Prostate gland (tissue), 2 donors: ENCODE data around the gene NEU2. TPM values are rescaled to one million over a fixed set of nuclear protein-coding genes. Genes with fewer than 3 reads are reported as not detected.

Experiments used
- DNase-seq: peaks from one replicate; pipeline ENCODE4 v3.0.0-alpha.2; 2019; ENCODE audit warnings: low spot score
- H3K27ac ChIP-seq, 2 donors: fragments of 200-600 bp; sonication (generic); 2 replicates each; pipeline ENCODE4 v1.5.1; 2017 to 2019
- H3K27me3 ChIP-seq: fragments of 200-600 bp; sonication (generic); replicated peaks from 2 replicates; pipeline ENCODE4 v1.5.1; 2019; ENCODE audit not compliant: insufficient read depth
- H3K36me3 ChIP-seq, 2 donors: fragments of 200-600 bp; sonication (generic); 1 replicate in 1 of 2; 2 replicates in 1 of 2; pipeline versions ENCODE4 v1.5.1 to v1.8.1; 2017 to 2019
- H3K4me1 ChIP-seq: fragments of 200-600 bp; sonication (generic); replicated peaks from 2 replicates; pipeline ENCODE4 v1.5.1; 2019
- H3K4me3 ChIP-seq, 2 donors: fragments of 200-600 bp; sonication (generic); 2 replicates each; pipeline ENCODE4 v1.5.1; 2017 to 2019
- H3K9me3 ChIP-seq: fragments of 200-600 bp; sonication (generic); 2 replicates; pipeline ENCODE4 v1.5.1; 2017
- POLR2A ChIP-seq: fragments of 450-650 bp; IDR thresholded peaks from one replicate; pipeline ENCODE4 v1.6.1; 2016; ENCODE audit warnings: antibody characterized with exemption, mild to moderate bottlenecking
- POLR2AphosphoS5 ChIP-seq: sonication (generic); formaldehyde crosslinking; IDR thresholded peaks from one replicate; pipeline ENCODE4 v1.6.1; 2017; ENCODE audit warnings: antibody characterized with exemption
- WGBS: methylation state at CpG from one replicate; pipeline ENCODE4 v1.1.5; 2018; 5-methylcytosine and 5-hydroxymethylcytosine counted together
- intact Hi-C: fragments of 100-400 bp; cut with DNase I; formaldehyde crosslinking; loops from one replicate; pipeline ENCODE4 v1.14.2; 2022
- total RNA-seq, 2 donors: library from RNA; depleted of rRNA; stranded (reverse); fragments of >200 nt; gene quantifications; one replicate each; pipeline ENCODE4 v1.1.0, GENCODE V29; 2016
- TF ChIP-seq, protein P1 (sequence below), 4 experiments: fragments of 200-600 bp in 2 of 4; fragments of 450-650 bp in 2 of 4; sonication (generic) in 2 of 4; IDR thresholded peaks; 1 replicate in 3 of 4; 2 replicates in 1 of 4; pipeline ENCODE4 v1.5.1; 2016 to 2019; ENCODE audit warnings: antibody characterized with exemption in 4 of 4, mild to moderate bottlenecking in 2 of 4, moderate library complexity in 2 of 4

The NEU2 gene
- total RNA-seq, 2 donors from 2014 or later, result not detected

DNA sequence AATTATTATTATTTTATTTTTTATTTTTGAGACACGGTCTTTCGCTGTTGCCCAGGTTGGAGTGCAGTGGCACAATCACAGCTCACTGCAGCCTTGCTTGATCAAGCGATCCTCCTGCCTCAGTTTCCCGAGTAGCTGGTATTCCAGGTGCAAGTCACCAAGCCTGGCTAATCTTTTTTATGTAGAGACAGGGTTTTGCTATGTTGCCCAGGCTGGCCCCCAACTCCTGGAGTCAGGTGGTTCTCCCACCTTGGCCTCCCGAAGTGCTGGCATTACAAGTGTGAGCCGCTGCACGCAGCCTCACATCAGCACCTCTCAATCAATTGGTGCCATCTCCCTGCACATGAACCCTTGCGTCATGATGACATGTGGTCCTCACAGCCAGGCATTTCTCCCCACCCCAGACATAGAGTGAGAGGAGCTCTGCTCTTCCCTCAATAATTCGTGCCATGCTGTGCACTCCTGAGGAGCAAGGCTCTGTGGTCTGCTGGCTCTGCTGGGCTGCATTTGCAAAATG lies 33.5 kb downstream of the NEU2 start:
- no peaks in the 10 kb centered on the region for H3K36me3 ChIP-seq
- H3K27me3 ChIP-seq, result no peaks in the 10 kb centered on the region
- H3K4me1 ChIP-seq, result no peaks in the 10 kb centered on the region
- no peaks in the 10 kb centered on the region for H3K9me3 ChIP-seq
- H3K4me3 ChIP-seq, result no peak overlapping the region
- no peak for TF ChIP-seq POLR2AphosphoS5
- intact Hi-C loops, result no loop called here
- no peak for DNase-seq
- H3K27ac ChIP-seq, result no peak overlapping the region
- 95% methylated on average over 9 of the region's 9 CpGs for WGBS

DNA sequence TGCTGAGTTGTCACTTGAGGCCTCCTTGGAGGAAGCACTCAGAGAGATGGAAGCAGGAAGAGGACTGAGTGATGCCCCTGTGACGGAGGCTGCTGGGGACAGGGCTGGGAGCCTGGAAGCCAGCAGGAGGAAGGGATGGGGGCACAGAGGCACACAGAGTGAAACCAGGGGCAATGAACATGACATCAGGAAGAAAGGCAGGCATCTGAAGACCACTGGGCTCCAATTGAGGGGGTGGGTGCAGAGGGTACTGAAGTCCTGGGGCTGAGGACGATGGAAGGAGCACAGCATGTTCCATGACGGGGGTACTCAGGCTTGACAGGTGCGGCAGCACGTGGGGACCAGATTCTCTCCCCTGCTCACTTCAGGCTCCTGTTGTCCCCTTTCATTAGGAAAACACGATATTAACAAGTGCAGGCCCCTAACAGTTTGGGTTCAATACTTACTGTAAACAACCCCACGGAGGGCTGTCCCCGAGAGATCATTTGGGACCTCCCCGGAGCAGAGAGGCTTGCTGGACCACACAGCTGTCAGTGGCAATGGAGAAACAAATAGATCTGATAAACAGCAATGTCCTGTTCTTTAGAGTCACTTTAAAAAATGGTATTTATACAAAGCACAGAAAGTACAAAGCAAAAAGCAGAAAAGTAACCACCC lies 36.4 kb downstream of the NEU2 start:
- 59% methylated on average over 9 of the region's 9 CpGs for WGBS
- H3K27ac ChIP-seq, result no peak overlapping the region
- H3K4me1 ChIP-seq, result no peaks in the 10 kb centered on the region
- intact Hi-C loops, result no loop called here
- TF ChIP-seq POLR2A, result no peak
- no peak for TF ChIP-seq POLR2AphosphoS5
- TF ChIP-seq, protein P1, sequence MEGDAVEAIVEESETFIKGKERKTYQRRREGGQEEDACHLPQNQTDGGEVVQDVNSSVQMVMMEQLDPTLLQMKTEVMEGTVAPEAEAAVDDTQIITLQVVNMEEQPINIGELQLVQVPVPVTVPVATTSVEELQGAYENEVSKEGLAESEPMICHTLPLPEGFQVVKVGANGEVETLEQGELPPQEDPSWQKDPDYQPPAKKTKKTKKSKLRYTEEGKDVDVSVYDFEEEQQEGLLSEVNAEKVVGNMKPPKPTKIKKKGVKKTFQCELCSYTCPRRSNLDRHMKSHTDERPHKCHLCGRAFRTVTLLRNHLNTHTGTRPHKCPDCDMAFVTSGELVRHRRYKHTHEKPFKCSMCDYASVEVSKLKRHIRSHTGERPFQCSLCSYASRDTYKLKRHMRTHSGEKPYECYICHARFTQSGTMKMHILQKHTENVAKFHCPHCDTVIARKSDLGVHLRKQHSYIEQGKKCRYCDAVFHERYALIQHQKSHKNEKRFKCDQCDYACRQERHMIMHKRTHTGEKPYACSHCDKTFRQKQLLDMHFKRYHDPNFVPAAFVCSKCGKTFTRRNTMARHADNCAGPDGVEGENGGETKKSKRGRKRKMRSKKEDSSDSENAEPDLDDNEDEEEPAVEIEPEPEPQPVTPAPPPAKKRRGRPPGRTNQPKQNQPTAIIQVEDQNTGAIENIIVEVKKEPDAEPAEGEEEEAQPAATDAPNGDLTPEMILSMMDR (IDR thresholded peaks at IDR 0.05), result no peak
- no peak for DNase-seq
- no peaks in the 10 kb centered on the region for H3K36me3 ChIP-seq
- no peak overlapping the region for H3K4me3 ChIP-seq
- H3K27me3 ChIP-seq, result no peaks in the 10 kb centered on the region
- no peaks in the 10 kb centered on the region for H3K9me3 ChIP-seq

DNA sequence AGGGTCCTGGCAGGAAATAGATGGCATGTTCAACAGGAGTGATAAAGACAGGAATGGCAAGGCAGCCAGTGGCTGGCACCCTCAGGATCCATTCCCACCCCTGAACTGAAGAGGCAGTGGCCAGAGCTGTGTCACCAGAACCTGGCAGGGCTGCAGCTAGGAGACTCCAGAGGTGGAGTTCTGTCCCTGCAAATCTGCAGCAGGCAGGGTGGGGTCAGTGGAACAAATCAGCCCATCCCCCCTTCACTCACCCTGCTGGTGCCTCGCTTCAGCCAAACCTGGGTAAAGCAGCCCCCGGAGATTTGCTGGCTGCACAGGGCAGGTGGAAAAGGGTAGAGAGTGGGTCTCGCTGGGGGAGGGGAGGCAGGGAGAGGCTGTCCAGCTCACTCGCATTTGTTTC lies 40.4 kb downstream of the NEU2 start:
- Histone ChIP-seq H3K4me3 (no peak overlapping the region), H3K27me3 (no peaks in the 10 kb centered on the region), H3K9me3 (no peaks in the 10 kb centered on the region), H3K4me1 (no peaks in the 10 kb centered on the region), H3K36me3 (no peaks in the 10 kb centered on the region), H3K27ac (no peak overlapping the region)
- WGBS, result 59% methylated on average over 3 of the region's 4 CpGs
- intact Hi-C loops, result no loop called here
- DNase-seq, result no peak
- no peak for TF ChIP-seq POLR2A
- TF ChIP-seq POLR2AphosphoS5, result no peak
- TF ChIP-seq, protein P1 (IDR thresholded peaks at IDR 0.05), result no peak

DNA sequence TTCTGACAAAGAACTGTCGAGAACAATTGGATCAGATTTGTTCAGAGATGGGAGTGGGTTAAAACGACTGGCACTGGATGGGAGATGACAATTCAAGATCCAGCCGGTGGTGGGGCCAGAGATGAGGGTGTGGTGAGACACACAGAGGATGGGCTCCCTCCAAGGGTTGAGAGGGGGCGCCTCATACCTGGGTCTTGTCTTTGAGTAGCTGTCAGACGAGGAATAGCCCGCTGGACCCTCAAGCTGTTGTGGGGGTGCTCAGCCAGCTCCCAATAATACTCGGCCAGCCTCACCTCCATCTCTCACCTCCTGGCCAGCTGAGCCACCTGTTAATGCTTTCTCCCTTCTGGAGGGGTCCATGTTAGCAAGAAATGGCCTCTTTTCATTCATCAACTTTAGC lies 41.6 kb downstream of the NEU2 start:
- intact Hi-C loops, result no loop called here
- H3K4me1 ChIP-seq, result no peaks in the 10 kb centered on the region
- no peaks in the 10 kb centered on the region for H3K27me3 ChIP-seq
- H3K4me3 ChIP-seq, result no peak overlapping the region
- WGBS, result 69% methylated on average over 7 of the region's 7 CpGs
- TF ChIP-seq POLR2A, result no peak
- TF ChIP-seq, protein P1 (IDR thresholded peaks at IDR 0.05), result no peak
- TF ChIP-seq POLR2AphosphoS5, result no peak
- H3K9me3 ChIP-seq, result no peaks in the 10 kb centered on the region
- DNase-seq, result no peak
- H3K36me3 ChIP-seq, result no peaks in the 10 kb centered on the region
- no peak overlapping the region for H3K27ac ChIP-seq

DNA sequence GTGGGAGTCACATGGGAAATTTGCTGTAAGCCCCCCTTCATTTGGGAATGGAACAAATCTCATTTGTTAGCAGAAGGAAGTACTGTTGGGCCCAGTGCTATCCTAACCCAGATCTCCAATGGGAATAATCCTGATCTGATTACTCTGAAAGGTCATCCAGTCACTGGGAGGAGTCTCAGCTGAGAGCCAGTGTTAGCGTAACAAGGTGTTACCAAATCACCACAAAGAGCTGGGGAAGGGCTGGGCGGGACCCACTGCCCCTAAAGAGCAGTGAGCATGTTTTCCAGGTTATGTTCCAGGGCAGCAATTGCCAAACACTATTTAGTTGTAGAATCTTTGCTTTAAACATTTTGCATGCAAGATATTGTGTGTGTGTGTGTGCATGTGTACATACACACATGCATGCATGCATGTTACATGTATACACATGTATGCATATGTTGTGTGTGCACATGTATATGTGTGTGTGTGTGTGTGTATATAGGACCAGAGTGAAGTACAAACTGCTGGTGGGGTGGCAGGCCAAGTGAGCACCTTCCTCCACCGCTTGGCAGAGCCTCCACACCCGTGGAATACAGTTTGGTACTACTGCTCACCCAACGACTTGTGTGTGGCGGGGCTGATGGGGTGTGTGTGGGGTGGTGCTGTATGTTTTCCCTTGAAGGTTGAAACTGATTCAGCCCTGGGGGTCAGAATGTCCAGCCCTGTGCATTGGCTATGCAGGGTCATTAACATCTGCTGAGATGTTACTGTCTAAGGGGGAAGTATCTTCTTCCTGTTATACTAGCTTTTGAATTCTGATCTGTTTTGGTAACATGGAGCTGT lies 42.9 kb downstream of the NEU2 start:
- WGBS, result 82% methylated on average over 6 of the region's 6 CpGs
- Histone ChIP-seq H3K4me1 (no peaks in the 10 kb centered on the region), H3K9me3 (no peaks in the 10 kb centered on the region), H3K27ac (no peak overlapping the region), H3K27me3 (no peaks in the 10 kb centered on the region), H3K36me3 (no peaks in the 10 kb centered on the region), H3K4me3 (no peak overlapping the region)
- DNase-seq, result no peak
- TF ChIP-seq, protein P1 (IDR thresholded peaks at IDR 0.05), result no peak
- TF ChIP-seq POLR2AphosphoS5 (no peak), POLR2A (no peak)
- intact Hi-C loops, result no loop called here
